ENCODE results near the gene KIAA1549.

Gene KIAA1549

DNA sequence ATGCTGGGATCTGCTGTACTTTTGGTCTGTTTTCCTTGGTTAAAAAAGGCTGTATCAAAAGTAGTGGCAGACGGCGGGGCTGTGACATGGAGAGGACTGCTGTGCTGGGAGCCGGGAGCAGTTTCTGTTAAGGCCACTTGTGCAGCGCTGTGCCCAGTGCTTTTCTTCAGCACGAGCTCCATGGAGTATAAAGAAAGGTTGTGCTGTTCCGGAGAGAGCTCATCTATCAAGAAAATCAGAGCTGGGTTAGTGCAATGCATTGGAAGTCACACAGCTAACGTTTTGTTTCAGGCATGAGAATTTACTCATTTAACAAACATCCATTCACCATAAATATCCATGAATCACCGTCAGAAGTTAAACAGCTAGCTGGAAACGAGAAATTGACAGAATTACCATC is 62.0 kb downstream of the KIAA1549 start:
- FAIRE-seq (no peak), DNase-seq (ENCODE audit: insufficient read length, low spot score) (no peak)
- TF ChIP-seq POLR2A (IDR thresholded peaks at IDR 0.05; ENCODE audit: low read depth, low read length) = no peak

DNA sequence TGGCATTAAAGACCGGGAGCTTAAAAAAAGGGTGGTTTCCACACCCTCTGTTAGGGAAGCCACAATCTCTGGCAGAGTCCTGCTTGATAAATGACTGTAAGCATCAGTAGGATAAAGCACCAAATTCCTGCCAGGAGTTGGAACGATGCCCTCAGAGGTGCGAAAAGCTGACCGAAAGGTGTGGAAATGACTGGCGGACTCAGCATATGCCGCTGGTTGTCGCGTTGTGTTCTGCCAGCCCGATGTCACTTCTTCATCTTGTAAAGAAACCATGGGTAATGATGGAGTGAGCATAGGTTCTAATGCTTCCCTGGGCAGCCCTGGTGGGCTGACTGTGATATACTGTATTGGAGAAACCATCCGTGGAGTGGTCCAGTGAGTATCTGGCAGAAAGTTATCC is 62.4 kb downstream of the KIAA1549 start:
- FAIRE-seq = no peak

DNA sequence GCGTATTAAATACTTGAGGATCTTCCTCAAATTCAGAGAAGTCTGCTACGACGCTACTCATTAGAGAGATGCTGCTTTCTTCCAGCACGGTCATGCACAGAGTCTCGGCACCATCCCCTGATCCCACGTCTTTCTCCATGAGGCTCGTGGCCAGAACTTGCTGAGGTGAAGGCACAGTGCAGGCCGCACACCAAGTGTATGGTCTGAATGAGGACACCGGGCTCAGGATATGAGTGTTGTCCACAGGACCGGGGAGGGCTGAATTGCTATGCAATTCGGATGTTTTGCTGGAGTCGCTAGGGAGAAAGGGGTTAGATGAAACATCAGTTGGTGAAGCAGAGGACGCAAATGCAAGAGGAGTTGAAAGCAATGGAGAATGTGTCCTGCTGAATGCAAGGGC is 63.0 kb downstream of the KIAA1549 start:
- FAIRE-seq (no peak), DNase-seq (ENCODE audit: insufficient read length, low spot score) (no peak)
- no peak for TF ChIP-seq POLR2A (IDR thresholded peaks at IDR 0.05; ENCODE audit: low read depth, low read length)

More for the DNA sequence above, 62.4 kb downstream of the KIAA1549 start:
- no peak for TF ChIP-seq POLR2A (IDR thresholded peaks at IDR 0.05; ENCODE audit: low read depth, low read length)
- no peak for DNase-seq (ENCODE audit: insufficient read length, low spot score)

DNA sequence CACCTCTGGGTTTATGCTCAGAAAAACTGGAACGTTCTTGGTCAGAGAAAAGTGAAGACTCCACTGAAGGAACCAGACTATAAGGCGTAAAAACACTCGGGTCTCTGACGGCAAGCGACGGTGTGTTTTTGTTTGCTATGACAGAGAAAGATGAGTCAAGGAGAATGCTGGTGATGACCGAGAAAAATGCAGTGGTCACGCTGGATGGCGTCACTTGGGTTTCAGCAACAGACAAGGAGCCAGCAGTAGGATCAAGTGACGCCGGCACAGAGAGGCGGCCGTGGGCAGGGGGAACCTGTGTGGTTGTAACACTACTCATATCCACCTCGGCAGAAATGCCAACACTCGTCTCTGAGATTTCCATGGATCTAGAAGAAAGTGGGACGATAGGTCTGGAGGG is 63.4 kb downstream of the KIAA1549 start:
- TF ChIP-seq POLR2A (IDR thresholded peaks at IDR 0.05; ENCODE audit: low read depth, low read length) = no peak
- no peak for DNase-seq (ENCODE audit: insufficient read length, low spot score)
- FAIRE-seq = no peak

DNA sequence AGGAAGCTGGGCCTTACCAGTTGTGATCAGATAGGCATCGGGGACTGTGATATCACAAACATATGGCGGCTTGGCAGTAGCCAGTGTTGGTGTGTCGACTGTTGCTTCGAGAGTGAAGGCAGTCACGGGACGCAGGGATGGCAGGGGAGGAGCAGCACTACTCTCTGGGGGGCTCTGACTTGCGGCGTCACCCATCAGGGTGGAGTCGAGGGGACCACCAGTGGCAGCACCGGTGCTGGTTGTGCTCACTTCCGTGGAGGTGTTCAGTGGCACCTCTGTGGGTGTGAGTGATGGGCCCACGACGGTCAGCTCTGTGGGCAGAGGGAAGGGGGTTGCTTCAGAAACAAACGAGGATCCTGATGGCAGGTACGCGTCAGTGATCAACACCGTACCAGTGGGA is 64.5 kb downstream of the KIAA1549 start:
- no peak for TF ChIP-seq POLR2A (IDR thresholded peaks at IDR 0.05; ENCODE audit: low read depth, low read length)
- no peak for FAIRE-seq

DNA sequence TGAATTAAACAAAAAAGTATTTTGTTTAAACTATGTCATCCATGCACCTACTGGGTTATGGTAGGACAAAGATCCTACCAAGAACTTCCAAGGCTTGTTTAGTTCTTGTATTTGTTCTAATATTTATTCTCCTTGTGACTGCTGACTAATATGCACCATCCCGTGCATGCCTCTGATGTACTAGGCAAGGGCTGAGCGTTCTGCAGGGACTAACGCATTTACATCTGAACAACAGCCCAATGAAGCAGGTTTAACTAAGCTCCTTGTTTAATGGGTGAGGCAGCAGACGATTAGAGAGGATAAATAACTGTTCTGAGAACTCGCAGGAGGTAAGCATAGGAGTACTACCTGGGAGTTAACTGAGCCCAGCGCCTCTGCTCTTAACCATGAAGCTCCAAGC is 64.9 kb downstream of the KIAA1549 start:
- TF ChIP-seq POLR2A (IDR thresholded peaks at IDR 0.05; ENCODE audit: low read depth, low read length) = no peak

More for the DNA sequence above, 64.5 kb downstream of the KIAA1549 start:
- no peak for DNase-seq (ENCODE audit: insufficient read length, low spot score)

DNA sequence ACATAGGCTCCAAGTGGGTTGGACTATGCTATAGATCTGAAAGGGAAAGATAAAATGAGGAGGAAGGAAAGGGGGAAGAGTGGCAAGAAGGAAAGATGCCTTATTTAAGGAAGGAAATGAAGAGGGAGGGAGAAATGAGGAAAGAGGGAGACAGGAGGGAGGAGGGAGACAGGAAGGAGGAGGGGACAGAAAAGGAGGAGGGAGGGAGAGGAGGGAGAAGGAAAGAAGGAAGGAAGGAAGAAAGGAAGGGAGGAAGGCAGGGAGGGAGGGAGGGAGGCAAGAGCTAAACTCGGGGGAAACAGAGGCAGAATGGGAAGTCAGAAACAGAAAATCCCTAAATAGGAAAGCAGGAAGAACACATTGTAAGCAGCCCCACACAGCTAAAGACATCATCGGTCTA is 67.4 kb downstream of the KIAA1549 start:
- DNase-seq (ENCODE audit: insufficient read length, low spot score) = no peak
- FAIRE-seq = no peak
- no peak for TF ChIP-seq POLR2A (IDR thresholded peaks at IDR 0.05; ENCODE audit: low read depth, low read length)

More for the DNA sequence above, 64.9 kb downstream of the KIAA1549 start:
- no peak for FAIRE-seq
- DNase-seq (ENCODE audit: insufficient read length, low spot score) = no peak

DNA sequence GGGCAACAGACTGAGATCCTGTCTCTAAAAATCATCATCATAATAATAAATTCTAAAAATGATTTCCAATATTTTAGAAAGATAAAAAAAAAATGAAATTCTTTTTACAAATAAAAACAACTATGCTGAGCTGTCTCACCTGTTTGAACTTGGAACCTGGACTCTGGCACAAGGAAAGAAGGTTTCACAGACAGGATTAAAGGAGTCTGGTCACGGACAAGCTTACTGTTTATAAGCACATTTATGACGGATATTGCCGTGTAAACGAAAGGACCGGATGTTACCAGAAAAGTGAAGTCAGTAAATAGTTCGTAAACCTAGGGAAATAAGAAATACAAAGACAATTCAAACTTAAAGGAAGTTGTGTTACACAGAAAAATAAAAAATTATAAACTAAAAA is 70.2 kb downstream of the KIAA1549 start:
- DNase-seq (ENCODE audit: insufficient read length, low spot score) (no peak), FAIRE-seq (no peak)
- no peak for TF ChIP-seq POLR2A (IDR thresholded peaks at IDR 0.05; ENCODE audit: low read depth, low read length)

DNA sequence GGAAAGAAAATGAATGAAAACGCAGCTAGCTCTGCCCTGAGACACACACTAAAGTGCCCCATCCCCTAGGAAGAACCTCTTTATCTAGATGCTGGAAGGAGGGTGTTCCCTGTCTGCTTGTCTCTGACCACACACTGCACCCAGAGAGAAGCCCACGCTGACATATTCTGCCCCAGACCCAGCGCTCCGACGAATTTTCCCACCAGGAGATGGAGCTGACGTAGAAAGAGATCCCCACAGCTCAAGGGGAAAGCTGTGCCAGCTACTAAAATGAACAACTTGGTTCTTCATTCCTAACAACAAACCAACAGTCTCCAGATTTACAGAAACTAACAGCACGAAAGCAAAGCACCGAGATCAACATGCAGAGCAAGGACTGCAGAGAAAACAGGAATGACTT is 73.3 kb downstream of the KIAA1549 start:
- DNase-seq (ENCODE audit: insufficient read length, low spot score) (no peak), FAIRE-seq (no peak)
- TF ChIP-seq POLR2A (IDR thresholded peaks at IDR 0.05; ENCODE audit: low read depth, low read length) = no peak

GRCh38 chr7:138907201-138907847 is 73.9 kb downstream of the KIAA1549 start:
- FAIRE-seq (no peak), DNase-seq (ENCODE audit: insufficient read length, low spot score) (no peak)
- TF ChIP-seq POLR2A (IDR thresholded peaks at IDR 0.05; ENCODE audit: low read depth, low read length) = no peak

DNA sequence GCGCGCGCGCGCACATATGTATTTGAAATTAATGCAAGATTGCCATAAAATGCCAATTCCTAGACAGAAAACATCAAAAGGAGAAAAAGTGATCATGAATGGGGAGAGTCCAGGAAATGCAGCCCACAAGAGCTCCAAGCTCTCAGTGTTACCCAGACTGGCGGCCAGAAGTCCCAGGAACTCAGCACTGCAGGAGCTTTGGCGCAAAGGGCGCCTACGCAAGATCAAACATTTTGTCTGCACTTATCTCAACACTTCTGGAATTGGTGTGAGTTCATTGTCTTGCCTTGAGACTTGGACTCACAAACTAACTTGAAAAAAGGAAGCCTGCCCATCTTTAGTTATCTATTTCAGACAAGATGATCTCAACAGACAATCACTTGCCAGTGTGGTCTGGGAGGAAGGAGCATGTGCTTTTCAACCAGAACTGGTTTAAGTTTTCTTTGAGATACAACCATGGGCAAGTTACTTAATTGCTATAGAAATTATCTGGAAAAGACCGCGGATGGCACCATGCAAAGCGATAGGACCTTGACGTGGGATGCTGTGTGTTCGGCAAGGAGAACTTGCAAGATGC is 77.2 kb downstream of the KIAA1549 start:
- no peak for TF ChIP-seq POLR2A (IDR thresholded peaks at IDR 0.05; ENCODE audit: low read depth, low read length)
- no peak for DNase-seq (ENCODE audit: insufficient read length, low spot score)
- no peak for FAIRE-seq

- TF ChIP-seq POLR2A (IDR thresholded peaks at IDR 0.05; ENCODE audit: low read depth, low read length) = no peak
- no peak for FAIRE-seq
Observed at GRCh38 chr7:138903186-138903820, 77.9 kb downstream of the KIAA1549 start.

GRCh38 chr7:138902161-138902560 is 79.0 kb downstream of the KIAA1549 start:
- no peak for FAIRE-seq

More at GRCh38 chr7:138903186-138903820, 77.9 kb downstream of the KIAA1549 start:
- no peak for DNase-seq (ENCODE audit: insufficient read length, low spot score)

GRCh38 chr7:138900035-138900828 is 81.0 kb downstream of the KIAA1549 start:
- FAIRE-seq (no peak), DNase-seq (ENCODE audit: insufficient read length, low spot score) (no peak)
- TF ChIP-seq POLR2A (IDR thresholded peaks at IDR 0.05; ENCODE audit: low read depth, low read length) = no peak

More at GRCh38 chr7:138902161-138902560, 79.0 kb downstream of the KIAA1549 start:
- no peak for TF ChIP-seq POLR2A (IDR thresholded peaks at IDR 0.05; ENCODE audit: low read depth, low read length)
- DNase-seq (ENCODE audit: insufficient read length, low spot score) = no peak
